Measurements from ENCODE around the gene C1S. TPM values are rescaled to one million over a fixed set of nuclear protein-coding genes. Genes with fewer than 3 reads are reported as not detected.

C1S gene
- total RNA-seq, 1 experiment from 2014 or later: 15.3 TPM

GRCh38 chr12:7075939-7076338 is 15.4 kb downstream of the C1S start:
- peak; percentile 12 for DNase-seq (ENCODE audit: low read depth)

- DNase-seq (ENCODE audit: low read depth): no peak
These were observed 16.0 kb downstream of the C1S start for GRCh38 chr12:7076493-7076892.

GRCh38 chr12:7078163-7078562 is 17.6 kb downstream of the C1S start:
- no peak for DNase-seq (ENCODE audit: low read depth)

GRCh38 chr12:7079826-7080125 is 19.3 kb downstream of the C1S start:
- peak; percentile 58 for DNase-seq (ENCODE audit: low read depth)

- DNase-seq (ENCODE audit: low read depth): no peak
These were observed 20.5 kb downstream of the C1S start for GRCh38 chr12:7081037-7081436.

- DNase-seq (ENCODE audit: low read depth): no peak
These were observed 22.6 kb downstream of the C1S start for GRCh38 chr12:7083125-7083524.

- no peak for DNase-seq (ENCODE audit: low read depth)
These were observed 28.8 kb downstream of the C1S start for GRCh38 chr12:7089196-7089871.

GRCh38 chr12:7090222-7090998 is 29.9 kb downstream of the C1S start:
- no peak for DNase-seq (ENCODE audit: low read depth)

- DNase-seq (ENCODE audit: low read depth): no peak
These were observed 30.7 kb downstream of the C1S start for GRCh38 chr12:7091171-7091570.

- DNase-seq (ENCODE audit: low read depth): no peak
These were observed 31.2 kb downstream of the C1S start for GRCh38 chr12:7091660-7092228.

GRCh38 chr12:7092229-7092985 is 31.9 kb downstream of the C1S start, which contains the start of gene C1R:
C1R (minus strand) TSS chr12:7092445; CDS start chr12:7092388, 57 bp downstream.
- DNase-seq (ENCODE audit: low read depth): peak; percentile 75

GRCh38 chr12:7092986-7093460 is 32.5 kb downstream of the C1S start:
- DNase-seq (ENCODE audit: low read depth): no peak

- DNase-seq (ENCODE audit: low read depth): no peak
These were observed 33.0 kb downstream of the C1S start for GRCh38 chr12:7093486-7093885.

GRCh38 chr12:7093892-7094291 is 33.4 kb downstream of the C1S start:
- DNase-seq (ENCODE audit: low read depth): no peak

- no peak for DNase-seq (ENCODE audit: low read depth)
These were observed 35.8 kb downstream of the C1S start for GRCh38 chr12:7096006-7096932.

- DNase-seq (ENCODE audit: low read depth): no peak
These were observed 36.5 kb downstream of the C1S start for GRCh38 chr12:7096979-7097378.

GRCh38 chr12:7099290-7099996 is 38.9 kb downstream of the C1S start:
- no peak for DNase-seq (ENCODE audit: low read depth)

GRCh38 chr12:7100239-7100638 is 39.7 kb downstream of the C1S start:
- DNase-seq (ENCODE audit: low read depth): no peak

- no peak for DNase-seq (ENCODE audit: low read depth)
These were observed 40.7 kb downstream of the C1S start for GRCh38 chr12:7101047-7101693.

GRCh38 chr12:7101694-7102131 is 41.2 kb downstream of the C1S start:
- DNase-seq (ENCODE audit: low read depth): no peak
